GM21447 (cell line): ENCODE data around the gene ARL9.
"Not testable (repeated sequence)": the region's sequence is repeated elsewhere in the genome, so short reads cannot be mapped to it uniquely, and the experiment has no call there.

Experiments used
- ATAC-seq: cut with Tn5 transposase; IDR thresholded peaks from one replicate; pipeline ENCODE4 v1.9.1; 2021; ENCODE audit not compliant: unreplicated experiment

Gene ARL9, protein sequence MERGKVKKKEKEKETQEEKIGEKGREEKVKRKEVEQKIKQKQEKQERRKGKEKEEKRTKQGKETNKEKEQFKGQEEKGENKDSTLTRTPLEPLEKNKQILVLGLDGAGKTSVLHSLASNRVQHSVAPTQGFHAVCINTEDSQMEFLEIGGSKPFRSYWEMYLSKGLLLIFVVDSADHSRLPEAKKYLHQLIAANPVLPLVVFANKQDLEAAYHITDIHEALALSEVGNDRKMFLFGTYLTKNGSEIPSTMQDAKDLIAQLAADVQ

DNA sequence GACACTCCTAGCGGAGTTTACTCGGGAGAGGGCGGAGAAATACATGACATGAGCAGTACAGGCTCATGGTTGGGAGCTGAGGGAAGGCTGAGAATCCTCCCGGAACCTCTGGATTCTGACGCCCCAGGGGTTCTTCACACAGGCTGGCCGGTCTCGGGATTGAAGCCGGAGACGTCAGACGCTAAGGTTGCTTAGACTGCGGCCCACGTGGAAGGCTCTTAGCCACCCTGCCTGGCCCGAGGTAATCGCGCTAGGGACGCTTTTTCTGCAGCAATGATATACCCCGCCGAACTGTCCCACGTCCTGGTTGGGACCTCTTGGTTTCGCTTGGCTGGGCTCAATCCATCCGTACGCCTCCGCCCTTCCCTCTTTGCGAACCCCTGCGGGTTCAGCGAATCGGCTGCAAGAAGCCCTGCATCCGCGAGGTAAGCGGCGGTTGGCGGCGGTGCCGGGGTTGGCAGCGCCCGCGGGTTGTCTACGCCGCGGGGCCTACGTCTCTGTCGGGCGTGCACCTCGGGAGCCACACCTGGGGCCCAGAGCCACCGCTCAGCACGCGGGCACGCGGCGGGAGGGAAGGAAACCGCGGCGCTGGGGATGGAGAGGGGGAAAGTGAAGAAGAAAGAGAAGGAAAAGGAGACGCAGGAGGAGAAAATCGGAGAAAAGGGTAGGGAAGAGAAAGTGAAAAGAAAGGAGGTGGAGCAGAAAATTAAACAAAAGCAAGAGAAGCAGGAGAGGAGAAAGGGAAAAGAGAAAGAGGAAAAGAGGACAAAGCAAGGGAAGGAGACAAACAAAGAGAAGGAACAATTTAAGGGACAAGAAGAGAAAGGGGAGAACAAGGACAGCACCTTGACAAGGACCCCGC is at the start of gene ARL9:
TSS of gene ARL9 (plus strand) at position 523 of the 862 bp plus-strand sequence. CDS start at position 595, 72 bp downstream.
- ATAC-seq = peak; percentile 62

DNA sequence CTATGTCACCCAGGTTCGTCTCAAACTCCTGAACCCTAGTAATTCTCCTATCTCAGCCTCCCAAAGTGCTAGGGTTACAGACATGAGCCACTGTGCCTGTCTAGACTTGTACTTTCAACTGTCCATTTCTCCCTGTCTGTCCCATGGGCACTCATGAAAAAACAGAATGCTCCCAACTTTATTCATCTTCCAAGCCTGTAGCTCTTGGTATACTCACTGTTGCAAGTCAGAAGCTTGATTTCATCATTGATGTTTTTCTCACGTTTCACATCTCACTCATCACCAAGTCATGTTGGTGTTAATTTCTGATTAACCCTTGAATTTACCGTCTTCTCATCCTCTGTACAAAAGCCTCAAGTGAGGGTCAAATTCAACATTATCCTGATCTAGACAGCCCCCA is 45.5 kb upstream of the ARL9 start:
- ATAC-seq = no peak

DNA sequence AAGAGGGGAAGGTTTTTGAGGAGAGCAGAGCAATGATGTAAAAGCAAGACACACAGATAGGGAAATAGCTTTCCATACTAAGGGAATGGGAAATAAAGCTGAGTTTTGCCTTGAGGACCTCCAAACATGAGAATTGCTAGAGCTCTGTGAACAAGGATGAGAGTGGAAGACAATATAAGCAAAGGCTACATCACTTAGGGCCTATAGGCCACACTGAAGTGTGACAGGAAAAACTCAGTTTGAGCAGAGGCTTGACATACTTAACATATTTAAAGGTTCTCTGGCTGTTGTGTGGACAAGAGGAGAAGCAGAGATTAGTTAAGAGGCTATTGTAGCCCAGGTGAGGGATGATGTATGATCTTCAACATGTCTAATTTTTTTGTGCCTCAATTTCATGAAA is 43.4 kb upstream of the ARL9 start:
- ATAC-seq = no peak

DNA sequence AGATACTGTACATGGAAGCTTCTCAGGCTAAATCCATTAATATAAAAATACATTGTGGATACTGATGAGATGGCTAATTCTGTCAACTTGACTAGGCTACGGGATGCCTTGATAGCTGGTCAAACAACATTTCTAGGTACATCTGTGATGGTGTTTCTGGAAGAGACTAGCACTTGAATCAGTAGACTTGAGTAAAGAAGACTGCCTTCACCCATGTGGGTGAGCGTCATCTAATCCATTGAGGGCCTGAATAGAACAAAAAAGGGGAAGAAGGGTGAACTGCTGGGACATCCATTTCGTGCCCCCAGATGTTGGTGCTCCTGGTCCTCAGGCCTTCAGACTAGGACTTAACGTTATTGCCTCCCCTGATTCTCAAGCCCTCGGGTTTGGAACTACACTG is 41.9 kb upstream of the ARL9 start:
- no peak for ATAC-seq

DNA sequence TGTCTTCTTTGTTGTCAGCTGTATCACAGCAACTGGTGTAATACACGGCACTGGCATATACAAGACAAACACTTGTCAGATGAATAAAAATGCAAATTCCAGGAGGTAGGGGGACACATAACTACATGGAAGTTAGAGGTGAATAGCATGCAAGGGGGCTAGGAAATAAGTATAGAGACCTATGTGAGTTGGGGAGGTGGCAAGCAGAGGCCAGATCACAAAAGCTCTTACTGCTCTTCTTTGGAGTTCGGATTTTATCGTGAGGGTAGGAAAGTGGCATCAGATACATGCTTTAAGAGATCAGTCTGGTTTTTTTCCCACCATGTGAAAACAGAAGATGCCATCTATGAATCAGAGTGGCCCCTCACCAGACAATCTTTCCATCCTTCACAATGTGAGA is 41.0 kb upstream of the ARL9 start:
- ATAC-seq = no peak

DNA sequence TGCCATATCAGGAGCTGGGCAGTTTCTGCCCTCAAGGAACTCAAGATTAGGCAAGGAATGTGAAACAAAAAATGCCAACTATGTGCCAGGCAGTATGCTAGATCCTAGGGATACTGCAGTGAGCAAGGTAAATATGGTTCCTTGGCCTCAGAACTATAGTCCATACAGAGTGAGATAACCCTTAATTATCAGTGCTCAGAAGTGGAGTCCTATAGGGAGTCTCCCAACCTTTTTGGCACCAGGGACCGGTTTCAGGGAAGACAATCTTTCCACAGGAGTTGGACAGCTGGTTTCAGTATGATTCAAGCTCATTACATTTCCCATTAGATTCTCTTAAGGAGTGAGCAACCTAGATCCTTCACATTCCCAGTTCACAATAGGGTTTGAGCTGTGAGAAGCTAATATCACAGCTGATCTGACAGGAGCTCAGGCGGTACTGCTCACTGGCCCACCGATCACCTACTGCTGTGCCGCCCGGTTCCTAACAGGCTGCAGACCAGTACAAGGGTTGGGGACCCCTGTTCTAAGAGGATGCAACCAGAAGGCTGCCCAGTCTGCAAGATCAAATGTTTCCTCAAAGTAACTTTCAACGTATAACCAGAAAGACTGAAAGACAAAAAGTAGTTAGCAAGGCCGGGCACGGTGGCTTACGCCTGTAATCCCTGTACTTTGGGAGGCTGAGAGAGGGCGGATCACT is 39.8 kb upstream of the ARL9 start:
- no peak for ATAC-seq

DNA sequence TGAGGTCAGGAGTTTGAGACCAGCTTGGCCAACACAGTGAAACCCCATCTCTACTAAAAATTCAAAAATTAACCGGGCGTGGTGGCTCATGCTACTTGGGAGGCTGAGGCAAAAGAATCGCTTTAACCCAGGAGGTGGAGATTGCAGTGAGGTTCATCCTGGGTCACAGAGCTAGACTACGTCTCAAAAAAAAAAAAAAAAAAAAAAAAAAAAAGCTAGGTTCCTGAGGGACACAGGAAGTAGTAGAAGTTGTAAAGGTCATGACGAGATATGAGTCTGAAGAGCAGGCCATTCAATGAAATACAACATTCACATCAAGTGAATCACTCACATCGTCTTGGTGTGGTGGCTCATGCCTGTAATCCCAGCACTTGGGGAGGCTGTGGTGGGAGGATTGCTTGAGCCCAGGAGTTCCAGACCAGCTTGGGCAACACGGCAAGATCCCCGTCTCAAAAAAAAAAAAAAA is 39.3 kb upstream of the ARL9 start:
- ATAC-seq = not testable (repeated sequence)

DNA sequence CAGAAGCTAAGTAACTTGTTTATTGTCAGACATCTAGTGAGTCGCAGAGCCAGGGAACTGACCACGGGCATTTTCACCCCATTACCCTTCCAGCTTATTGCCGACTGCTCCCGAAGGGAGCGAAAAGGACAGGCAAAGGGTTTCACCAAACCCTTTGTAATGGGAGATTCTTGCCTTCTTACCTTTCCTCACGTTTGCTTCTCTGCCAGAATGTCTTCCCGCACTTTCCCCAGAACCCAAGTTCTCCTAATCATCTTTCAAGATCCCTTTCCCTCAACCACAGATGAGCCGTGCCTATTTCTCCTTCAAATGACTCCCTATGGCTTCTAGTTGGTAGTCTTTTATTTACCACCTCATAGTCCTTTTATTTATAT is 38.7 kb upstream of the ARL9 start:
- no peak for ATAC-seq

DNA sequence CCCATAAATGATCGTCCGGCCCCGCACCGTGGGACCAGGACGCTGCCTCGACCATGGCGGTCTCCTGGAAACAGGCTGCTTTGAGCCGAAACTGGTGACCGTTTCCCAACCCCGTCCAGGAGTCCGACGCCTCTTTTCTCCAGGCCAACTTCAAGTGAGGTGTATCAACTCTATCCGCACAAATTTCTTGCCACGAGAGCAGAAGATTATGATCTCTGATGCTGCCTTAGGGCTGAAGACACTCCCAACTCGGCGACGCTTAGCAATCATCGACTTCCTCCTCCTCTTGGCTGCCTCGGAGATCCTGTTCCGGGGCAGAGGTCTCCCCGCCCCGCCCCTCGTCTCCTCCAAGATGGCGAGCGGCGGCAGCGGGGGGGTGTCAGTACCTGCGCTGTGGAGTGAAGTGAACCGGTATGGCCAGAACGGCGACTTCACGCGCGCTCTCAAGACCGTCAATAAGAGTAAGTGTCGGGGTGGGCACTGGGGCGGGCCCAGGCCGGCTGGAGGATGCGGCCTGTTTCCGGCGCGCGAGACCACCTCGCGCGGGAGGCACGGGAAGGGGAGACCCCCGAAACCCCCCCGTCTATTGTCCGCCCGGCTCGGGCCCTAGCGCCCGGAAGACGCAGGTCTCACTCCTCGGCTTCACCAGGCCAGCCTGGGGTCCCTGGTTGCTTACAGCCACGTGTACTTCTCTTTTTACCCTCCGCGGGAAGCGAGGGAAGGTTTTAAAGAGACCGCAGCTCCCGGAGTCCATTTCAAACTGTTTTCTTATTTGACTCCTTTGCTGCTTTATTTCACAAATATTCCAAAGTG is 38.1 kb upstream of the ARL9 start, which contains the start of gene SRP72:
TSS of gene SRP72 (plus strand) at position 334 of the 813 bp plus-strand sequence. CDS start at position 353, 19 bp downstream.
- ATAC-seq = peak; percentile 91

DNA sequence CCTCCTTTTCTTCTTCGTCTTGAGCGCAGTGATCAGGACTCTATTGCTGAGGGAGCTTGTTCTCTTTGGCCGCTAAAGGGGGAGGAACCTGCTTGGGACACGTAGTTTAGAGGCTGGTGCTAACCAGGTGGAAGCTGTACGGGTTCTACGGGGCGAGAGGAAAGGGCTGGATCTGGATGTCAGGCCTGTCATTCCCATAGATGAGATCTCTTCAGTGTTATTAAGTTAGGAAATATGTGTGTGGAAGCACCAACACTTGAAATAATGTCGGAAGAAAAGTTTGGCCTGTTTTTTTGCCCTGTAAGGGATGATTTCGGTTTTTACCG is 37.5 kb upstream of the ARL9 start:
- peak; percentile 58 for ATAC-seq

DNA sequence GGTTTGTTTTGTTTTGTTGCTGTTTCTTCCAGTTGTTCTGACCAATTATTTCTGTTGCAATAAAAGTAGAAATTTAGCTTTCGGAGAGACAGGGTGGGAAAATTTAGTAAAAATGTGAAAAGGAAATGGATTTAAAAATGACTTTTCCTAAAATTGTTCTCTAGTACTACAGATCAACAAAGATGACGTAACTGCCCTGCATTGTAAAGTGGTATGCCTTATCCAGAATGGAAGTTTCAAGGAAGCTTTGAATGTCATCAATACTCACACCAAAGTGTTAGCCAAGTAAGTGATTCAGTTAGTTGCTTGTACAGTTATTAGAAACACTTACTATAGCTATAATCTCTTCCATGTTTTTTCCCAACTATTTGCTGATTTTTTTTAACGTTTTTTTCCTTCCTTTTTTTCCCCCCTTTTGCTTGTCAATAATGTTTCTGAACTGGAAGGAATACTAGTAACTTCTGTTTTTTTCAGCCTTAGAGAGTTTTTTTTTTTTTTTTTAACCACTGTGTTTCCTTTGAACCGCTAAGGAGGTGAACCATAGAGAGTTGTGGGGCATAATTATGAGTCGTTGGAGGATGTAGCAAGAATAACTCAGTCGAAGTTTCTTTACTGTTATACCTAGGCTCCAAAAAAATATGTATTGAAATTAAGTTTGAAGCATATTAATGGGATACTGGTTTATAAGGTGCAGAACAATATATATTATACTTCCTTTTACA is 35.9 kb upstream of the ARL9 start:
- no peak for ATAC-seq

DNA sequence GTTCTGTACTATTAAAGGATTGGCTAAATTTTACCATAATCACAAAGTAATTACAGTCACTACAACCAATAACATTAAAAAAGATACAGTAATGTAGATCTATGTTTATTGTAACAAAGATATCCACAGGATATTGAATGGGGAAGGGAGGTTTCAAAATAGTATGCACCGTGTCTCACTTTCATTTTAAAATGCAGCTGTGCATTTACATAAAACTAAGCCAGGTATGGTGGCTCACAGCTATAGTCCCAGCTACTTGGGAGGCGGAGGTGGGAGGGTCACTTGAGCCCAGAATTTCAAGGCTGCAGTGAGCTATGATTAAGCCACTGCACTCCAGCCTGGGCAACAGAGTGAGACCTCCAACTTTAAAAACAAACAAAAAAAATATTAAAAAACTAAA is 29.7 kb upstream of the ARL9 start:
- ATAC-seq = peak; percentile 94

DNA sequence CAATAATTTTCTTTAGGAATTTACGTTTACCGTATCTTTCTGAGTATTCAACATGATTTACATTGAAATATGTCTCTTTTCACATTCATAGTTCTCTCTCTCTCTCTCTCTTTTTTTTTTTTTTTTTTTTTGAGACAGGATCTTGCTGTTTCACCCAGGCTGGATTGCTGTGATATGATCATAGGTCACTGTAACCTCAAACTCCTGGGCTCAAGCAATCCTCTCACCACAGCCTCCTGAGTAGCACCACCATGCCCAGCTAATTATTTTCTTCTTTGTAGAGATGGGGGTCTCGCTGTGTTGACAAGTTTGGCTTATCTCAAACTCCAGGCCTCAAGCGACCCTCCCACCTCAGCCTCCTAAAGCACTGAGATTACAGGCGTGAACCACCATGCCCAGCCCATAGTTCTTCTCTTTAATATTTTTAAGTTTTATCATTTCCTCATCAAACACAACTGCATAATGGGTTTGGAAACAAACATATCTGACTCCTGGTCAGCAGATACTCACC is 28.3 kb upstream of the ARL9 start:
- no peak for ATAC-seq

DNA sequence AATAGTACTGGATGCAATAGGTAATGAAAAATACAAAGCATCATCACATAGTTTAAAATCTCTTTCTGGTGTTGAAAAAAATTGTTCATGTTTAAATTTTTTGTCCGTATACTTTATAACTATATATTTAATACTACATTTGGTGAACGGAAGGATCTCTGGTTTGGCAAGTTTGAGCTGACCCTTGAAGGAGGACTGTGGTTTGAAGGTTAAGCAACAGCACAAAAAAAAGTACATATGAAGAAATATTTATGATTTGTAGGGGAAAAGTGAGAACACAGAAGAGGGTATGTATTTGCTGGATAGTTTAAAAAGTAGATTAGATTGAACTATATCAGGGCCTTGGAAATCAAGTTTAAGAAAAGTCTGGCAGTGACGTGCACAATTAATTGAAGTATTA is 24.9 kb upstream of the ARL9 start:
- ATAC-seq = no peak

DNA sequence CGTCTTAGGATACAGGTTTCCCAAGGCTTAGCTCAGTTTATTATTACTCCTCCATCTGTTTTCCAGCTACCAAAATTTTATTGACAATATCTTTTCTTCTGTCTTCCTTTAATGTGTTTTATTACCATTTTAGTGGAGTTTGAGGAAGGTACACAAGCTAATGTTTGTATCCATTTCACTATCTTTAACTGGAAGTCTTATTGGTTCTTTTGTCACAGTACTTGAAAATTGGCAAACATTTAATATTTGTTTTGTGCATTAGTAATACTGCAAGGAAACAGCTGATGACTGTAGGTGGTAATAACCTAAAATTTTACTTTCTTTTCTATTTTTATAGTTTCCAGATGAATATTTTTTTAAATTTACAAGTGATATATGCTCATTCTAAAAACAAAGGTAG is 9.3 kb upstream of the ARL9 start:
- ATAC-seq = no peak

DNA sequence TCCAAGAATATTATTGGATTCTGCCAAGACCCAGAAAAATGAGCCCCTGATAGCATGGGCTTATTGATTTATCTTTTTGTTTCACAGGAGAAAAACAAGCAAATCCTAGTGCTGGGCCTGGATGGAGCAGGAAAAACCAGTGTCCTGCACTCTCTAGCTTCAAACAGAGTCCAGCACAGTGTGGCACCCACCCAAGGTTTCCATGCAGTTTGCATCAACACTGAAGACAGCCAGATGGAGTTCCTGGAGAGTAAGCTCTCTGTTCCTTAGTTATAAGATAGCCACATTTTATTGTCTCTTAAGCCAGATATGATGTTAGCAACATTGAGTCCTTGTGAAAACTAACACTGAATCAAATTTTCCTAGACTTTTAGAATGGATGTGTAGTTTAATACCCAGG is 5.5 kb downstream of the ARL9 start:
- no peak for ATAC-seq

DNA sequence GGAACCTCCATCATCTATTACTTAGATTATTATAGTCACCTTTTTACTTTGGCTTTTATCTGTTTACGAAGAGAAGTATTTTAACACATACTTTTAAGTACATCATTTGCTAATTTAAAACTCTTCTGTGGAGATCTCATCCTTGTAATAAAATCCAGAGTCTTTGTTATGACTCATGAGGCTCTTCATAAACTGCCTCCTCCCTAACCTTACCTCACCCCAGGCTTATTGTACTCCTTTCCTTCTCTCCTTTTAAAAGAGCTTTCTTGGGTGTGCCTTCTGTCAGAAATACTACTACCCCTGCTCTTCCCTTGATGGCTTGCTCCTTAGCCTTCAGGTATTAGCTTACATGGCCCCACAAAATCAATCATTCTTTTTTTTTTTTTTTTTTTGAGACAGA is 6.6 kb downstream of the ARL9 start:
- no peak for ATAC-seq

DNA sequence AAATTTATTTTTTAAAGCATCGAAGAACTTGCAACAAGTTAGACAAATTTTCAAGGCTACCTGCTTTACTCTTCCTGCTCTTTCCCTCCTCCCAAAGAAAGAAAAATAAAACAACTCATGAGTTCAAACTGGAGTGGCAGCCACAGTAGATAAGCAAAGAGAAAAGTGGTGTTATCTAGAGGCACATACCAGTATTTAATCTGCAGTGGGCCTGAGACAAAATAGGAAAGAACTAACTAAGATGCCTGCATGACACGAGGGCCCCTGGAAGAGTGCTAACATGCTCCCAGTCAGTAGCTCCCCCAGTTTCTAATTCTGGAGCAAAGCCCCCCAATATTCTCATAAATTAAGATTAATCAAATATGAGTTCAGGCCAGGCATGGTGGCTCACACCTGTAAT is 7.9 kb downstream of the ARL9 start:
- ATAC-seq = no peak

DNA sequence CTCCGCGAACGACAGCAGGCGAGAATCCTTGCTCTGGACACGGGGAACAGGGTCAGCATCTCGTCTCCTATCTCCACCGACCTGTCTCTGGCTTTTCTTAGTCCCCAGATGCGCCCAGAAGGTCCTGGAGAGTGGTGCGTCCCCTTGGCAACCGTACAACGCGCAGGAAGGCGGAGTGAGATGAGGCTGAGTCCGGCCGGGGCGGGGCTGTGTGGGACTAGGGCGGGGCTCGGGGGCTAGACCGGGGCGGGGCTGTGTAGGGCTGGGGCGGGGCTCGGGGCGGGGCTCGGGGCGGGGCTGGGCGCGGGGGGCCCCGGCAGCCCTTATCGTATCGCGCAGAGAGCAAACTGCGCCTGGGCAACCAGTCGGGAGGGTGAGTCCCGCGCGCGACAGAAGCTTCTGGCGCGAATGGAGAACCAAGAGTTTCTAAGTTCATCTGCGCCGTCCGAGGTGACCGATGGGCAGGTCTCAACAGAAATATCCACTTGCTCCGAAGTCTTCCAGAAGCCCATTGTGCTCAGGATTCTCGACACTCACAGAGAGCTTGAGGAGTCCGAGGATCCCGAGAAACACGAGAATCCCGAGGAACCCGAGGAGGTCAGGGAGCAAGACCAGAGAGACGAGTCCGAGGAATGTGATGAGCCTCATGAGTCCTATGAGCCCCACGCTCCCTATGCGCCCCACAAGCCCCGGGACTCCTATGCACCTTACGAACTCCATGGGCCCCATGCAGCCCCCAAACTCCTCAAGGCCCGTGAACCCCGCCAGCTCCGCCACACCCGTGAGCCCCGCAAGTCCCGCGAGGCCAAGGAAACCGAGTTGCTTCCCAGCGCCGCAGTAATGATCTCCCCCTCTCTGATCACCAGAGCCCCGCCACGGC is 24.9 kb downstream of the ARL9 start:
- peak; percentile 98 for ATAC-seq
